HFF-Myc (cell line): ENCODE measurements around the gene TBC1D17.

Experiments used
- DNase-seq: peaks from one replicate; pipeline ENCODE4 v3.0.0-alpha.2; 2011; ENCODE audit warnings: low read depth; ENCODE audit errors: extremely low read depth
- H3K4me3 ChIP-seq: replicated peaks from 2 replicates; pipeline ENCODE4 v1.5.1; 2011; ENCODE audit warnings: low read depth, mild to moderate bottlenecking, control low read depth, low read length
- TF ChIP-seq, protein P1 (sequence below): IDR thresholded peaks from 2 replicates; pipeline ENCODE4 v1.5.1; 2012; ENCODE audit warnings: mild to moderate bottlenecking, low read depth, low read length, control low read depth; ENCODE audit errors: missing control alignments

The TBC1D17 gene

GRCh38 chr19:49929611-49930482, 52.3 kb downstream of the TBC1D17 start:
- peak; percentile 91 for DNase-seq
- peak overlapping the region; percentile 86 for H3K4me3 ChIP-seq
- TF ChIP-seq, protein P1, sequence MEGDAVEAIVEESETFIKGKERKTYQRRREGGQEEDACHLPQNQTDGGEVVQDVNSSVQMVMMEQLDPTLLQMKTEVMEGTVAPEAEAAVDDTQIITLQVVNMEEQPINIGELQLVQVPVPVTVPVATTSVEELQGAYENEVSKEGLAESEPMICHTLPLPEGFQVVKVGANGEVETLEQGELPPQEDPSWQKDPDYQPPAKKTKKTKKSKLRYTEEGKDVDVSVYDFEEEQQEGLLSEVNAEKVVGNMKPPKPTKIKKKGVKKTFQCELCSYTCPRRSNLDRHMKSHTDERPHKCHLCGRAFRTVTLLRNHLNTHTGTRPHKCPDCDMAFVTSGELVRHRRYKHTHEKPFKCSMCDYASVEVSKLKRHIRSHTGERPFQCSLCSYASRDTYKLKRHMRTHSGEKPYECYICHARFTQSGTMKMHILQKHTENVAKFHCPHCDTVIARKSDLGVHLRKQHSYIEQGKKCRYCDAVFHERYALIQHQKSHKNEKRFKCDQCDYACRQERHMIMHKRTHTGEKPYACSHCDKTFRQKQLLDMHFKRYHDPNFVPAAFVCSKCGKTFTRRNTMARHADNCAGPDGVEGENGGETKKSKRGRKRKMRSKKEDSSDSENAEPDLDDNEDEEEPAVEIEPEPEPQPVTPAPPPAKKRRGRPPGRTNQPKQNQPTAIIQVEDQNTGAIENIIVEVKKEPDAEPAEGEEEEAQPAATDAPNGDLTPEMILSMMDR = no peak

GRCh38 chr19:49930483-49931011, 53.0 kb downstream of the TBC1D17 start:
- DNase-seq = no peak
- TF ChIP-seq, protein P1 = no peak
- H3K4me3 ChIP-seq = peak overlapping the region; percentile 86; the same call in 1 of the 2 replicates

DNA sequence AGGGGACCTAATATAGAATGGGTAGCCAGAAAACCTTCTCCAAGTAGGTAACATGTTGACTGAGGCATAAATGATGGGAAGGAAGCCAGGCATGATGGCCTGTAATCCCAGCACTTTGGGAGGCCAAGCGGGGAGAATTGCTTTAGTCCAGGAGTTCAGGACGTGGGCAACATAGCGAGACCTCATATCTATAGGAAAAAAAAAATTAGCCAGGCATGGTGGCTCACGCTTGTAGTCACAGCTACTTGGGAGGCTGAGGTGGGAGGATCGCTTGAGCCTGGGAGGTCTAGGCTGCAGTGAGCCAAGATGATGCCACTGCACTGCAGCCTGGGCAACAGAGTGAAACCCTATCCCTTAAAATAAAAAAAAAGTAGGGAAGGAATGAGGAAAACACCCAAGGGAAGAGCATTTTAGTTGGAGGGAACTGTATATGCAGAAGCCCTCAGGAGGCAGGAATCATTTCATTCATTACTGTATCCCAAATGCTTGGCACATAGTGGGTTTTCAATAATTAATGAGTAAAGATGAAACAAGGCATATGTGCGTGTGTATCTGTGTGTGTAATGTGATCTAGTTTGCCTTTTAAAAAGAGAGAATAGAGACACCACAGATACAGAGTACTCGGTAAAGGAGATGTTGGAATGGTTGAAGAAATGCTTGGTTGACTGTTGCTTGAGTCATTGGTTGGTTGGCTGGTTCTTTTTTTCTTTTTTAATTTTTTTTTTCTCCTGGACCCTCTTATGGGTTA, 54.0 kb downstream of the TBC1D17 start:
- no peak overlapping the region for H3K4me3 ChIP-seq
- TF ChIP-seq, protein P1 = no peak
- DNase-seq = no peak

GRCh38 chr19:49932041-49932451, 54.5 kb downstream of the TBC1D17 start:
- H3K4me3 ChIP-seq = no peak overlapping the region
- TF ChIP-seq, protein P1 = no peak
- DNase-seq = no peak

- TF ChIP-seq, protein P1 = no peak
- DNase-seq = no peak
- no peak overlapping the region for H3K4me3 ChIP-seq
These were observed 55.2 kb downstream of the TBC1D17 start for GRCh38 chr19:49932731-49933131.

GRCh38 chr19:49933643-49934042, 56.1 kb downstream of the TBC1D17 start:
- H3K4me3 ChIP-seq = no peak overlapping the region
- DNase-seq = no peak
- TF ChIP-seq, protein P1 = no peak
